ENCODE measurements around the gene METTL4.

METTL4 gene

GRCh38 chr18:2588666-2589344, 17.5 kb upstream of the METTL4 start:
- H3K27ac ChIP-seq (ENCODE audit: low read depth, low read length): no peak overlapping the region
- H3K4me1 ChIP-seq (ENCODE audit: insufficient read depth, low read length): no peaks in the 10 kb centered on the region
- no peaks in the 10 kb centered on the region for H3K9me3 ChIP-seq (ENCODE audit: low read length)
- H3K9ac ChIP-seq (ENCODE audit: low read length): no peak overlapping the region
- H3K27me3 ChIP-seq (ENCODE audit: control insufficient read depth in 1 of 2, insufficient read depth in 2 of 2, low read length in 2 of 2): no peaks in the 10 kb centered on the region
- no peaks in the 10 kb centered on the region for H3K36me3 ChIP-seq (ENCODE audit: insufficient read depth, low read length)
- H3K4me3 ChIP-seq (ENCODE audit: low read depth in 1 of 2, low read length in 2 of 2): no peak overlapping the region

GRCh38 chr18:2587788-2588187, 16.5 kb upstream of the METTL4 start:
- Histone ChIP-seq H3K4me1 (ENCODE audit: insufficient read depth, low read length) (no peaks in the 10 kb centered on the region), H3K27ac (ENCODE audit: low read depth, low read length) (no peak overlapping the region), H3K27me3 (ENCODE audit: control insufficient read depth in 1 of 2, insufficient read depth in 2 of 2, low read length in 2 of 2) (no peaks in the 10 kb centered on the region), H3K4me3 (ENCODE audit: low read depth in 1 of 2, low read length in 2 of 2) (no peak overlapping the region), H3K9ac (ENCODE audit: low read length) (no peak overlapping the region), H3K9me3 (ENCODE audit: low read length) (no peaks in the 10 kb centered on the region), H3K36me3 (ENCODE audit: insufficient read depth, low read length) (no peaks in the 10 kb centered on the region)

DNA sequence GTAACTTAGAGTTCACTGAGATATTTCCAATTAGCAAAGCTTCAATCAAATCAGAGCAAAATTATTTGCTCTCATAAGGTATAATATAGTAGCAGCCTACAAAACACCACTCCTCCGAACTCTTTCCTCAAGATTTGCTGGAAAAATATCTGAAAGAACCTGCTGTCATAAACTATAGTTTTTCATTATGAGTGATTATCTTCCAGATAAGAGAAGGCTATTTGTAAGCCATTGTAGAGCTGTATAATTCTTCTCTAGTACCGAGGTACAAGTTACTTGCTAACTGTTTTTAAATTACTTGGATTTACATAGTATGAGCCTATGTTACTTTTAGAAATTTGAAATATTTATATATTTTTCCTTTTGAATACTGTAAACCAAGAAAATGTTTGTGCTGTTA, 2.1 kb upstream of the METTL4 start:
- Histone ChIP-seq H3K4me1 (ENCODE audit: insufficient read depth, low read length) (peaks cover 13% of the 10 kb centered on the region), H3K9ac (ENCODE audit: low read length) (no peak overlapping the region), H3K27me3 (ENCODE audit: control insufficient read depth in 1 of 2, insufficient read depth in 2 of 2, low read length in 2 of 2) (no peaks in the 10 kb centered on the region), H3K27ac (ENCODE audit: low read depth, low read length) (no peak overlapping the region), H3K4me3 (ENCODE audit: low read depth in 1 of 2, low read length in 2 of 2) (no peak overlapping the region), H3K9me3 (ENCODE audit: low read length) (no peaks in the 10 kb centered on the region), H3K36me3 (ENCODE audit: insufficient read depth, low read length) (no peaks in the 10 kb centered on the region)

GRCh38 chr18:2572892-2573291, 1.6 kb upstream of the METTL4 start:
- H3K4me1 ChIP-seq (ENCODE audit: insufficient read depth, low read length): peaks cover 13% of the 10 kb centered on the region
- no peak overlapping the region for H3K4me3 ChIP-seq (ENCODE audit: low read depth in 1 of 2, low read length in 2 of 2)
- no peaks in the 10 kb centered on the region for H3K27me3 ChIP-seq (ENCODE audit: control insufficient read depth in 1 of 2, insufficient read depth in 2 of 2, low read length in 2 of 2)
- no peak overlapping the region for H3K9ac ChIP-seq (ENCODE audit: low read length)
- no peaks in the 10 kb centered on the region for H3K36me3 ChIP-seq (ENCODE audit: insufficient read depth, low read length)
- H3K27ac ChIP-seq (ENCODE audit: low read depth, low read length): no peak overlapping the region
- H3K9me3 ChIP-seq (ENCODE audit: low read length): no peaks in the 10 kb centered on the region

GRCh38 chr18:2572171-2572569, 865 bp upstream of the METTL4 start:
- H3K9me3 ChIP-seq (ENCODE audit: low read length): no peaks in the 10 kb centered on the region
- no peaks in the 10 kb centered on the region for H3K27me3 ChIP-seq (ENCODE audit: control insufficient read depth in 1 of 2, insufficient read depth in 2 of 2, low read length in 2 of 2)
- H3K9ac ChIP-seq (ENCODE audit: low read length): no peak overlapping the region
- H3K36me3 ChIP-seq (ENCODE audit: insufficient read depth, low read length): no peaks in the 10 kb centered on the region
- no peak overlapping the region for H3K4me3 ChIP-seq (ENCODE audit: low read depth in 1 of 2, low read length in 2 of 2)
- no peak overlapping the region for H3K27ac ChIP-seq (ENCODE audit: low read depth, low read length)
- peaks cover 13% of the 10 kb centered on the region for H3K4me1 ChIP-seq (ENCODE audit: insufficient read depth, low read length)

- H3K36me3 ChIP-seq (ENCODE audit: insufficient read depth, low read length): no peaks in the 10 kb centered on the region
- H3K4me3 ChIP-seq (ENCODE audit: low read depth in 1 of 2, low read length in 2 of 2): peak overlapping the region; percentile 72 to 94
- H3K27ac ChIP-seq (ENCODE audit: low read depth, low read length): peak overlapping the region; percentile 68
- peak overlapping the region; percentile 91 for H3K9ac ChIP-seq (ENCODE audit: low read length)
- no peaks in the 10 kb centered on the region for H3K27me3 ChIP-seq (ENCODE audit: control insufficient read depth in 1 of 2, insufficient read depth in 2 of 2, low read length in 2 of 2)
- H3K9me3 ChIP-seq (ENCODE audit: low read length): no peaks in the 10 kb centered on the region
- peaks cover 13% of the 10 kb centered on the region for H3K4me1 ChIP-seq (ENCODE audit: insufficient read depth, low read length)
Observed at GRCh38 chr18:2570772-2571199, 519 bp downstream of the METTL4 start.

DNA sequence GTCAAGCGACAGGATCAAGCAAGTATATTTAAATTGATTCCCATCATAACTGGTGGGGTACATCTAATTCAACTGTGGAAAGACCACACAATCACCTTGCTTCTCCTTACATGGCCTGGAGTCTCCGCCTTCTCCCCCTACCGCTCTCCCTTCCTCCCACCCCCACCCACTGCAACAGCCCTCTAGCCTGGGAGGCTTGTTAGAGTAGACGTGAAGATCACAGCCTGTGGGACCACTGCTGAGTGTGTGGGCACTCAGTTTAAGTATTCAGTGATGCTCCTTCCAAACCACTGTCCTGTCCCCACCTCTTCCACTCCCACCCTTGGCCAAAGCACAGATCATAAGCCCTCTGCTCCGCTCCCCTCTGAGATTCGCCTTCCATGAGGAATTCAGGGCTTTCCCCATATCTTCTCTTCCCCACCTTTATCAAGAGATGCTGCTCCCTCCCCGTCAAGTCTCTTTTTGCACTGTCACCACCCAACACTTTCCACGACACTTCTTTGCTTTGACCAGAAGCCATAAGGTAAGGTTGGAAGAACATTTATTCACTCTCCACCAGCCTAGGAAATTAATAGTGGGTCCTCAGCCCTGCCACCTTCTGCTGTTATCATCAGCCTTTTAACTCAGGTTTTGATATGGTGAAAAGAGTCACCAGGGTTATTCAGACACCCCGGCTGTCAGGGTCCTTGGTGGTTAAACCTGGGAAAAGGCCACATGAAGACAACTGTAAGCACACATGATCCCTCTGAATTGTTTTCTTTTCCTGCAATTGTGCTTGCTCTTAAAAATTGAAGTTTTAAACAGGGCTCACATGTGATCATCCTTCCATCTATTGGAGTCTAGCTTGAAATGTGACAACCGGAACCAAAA, 1.7 kb downstream of the METTL4 start:
- H3K27ac ChIP-seq (ENCODE audit: low read depth, low read length): no peak overlapping the region
- peaks cover 13% of the 10 kb centered on the region for H3K4me1 ChIP-seq (ENCODE audit: insufficient read depth, low read length)
- no peaks in the 10 kb centered on the region for H3K9me3 ChIP-seq (ENCODE audit: low read length)
- H3K36me3 ChIP-seq (ENCODE audit: insufficient read depth, low read length): no peaks in the 10 kb centered on the region
- peak overlapping the region; percentile 91 for H3K9ac ChIP-seq (ENCODE audit: low read length)
- H3K4me3 ChIP-seq (ENCODE audit: low read depth in 1 of 2, low read length in 2 of 2): peak overlapping the region in 1 of 2 donors; percentile 94
- H3K27me3 ChIP-seq (ENCODE audit: control insufficient read depth in 1 of 2, insufficient read depth in 2 of 2, low read length in 2 of 2): no peaks in the 10 kb centered on the region

- H3K9ac ChIP-seq (ENCODE audit: low read length): no peak overlapping the region
- peaks cover 13% of the 10 kb centered on the region for H3K4me1 ChIP-seq (ENCODE audit: insufficient read depth, low read length)
- H3K27ac ChIP-seq (ENCODE audit: low read depth, low read length): no peak overlapping the region
- H3K36me3 ChIP-seq (ENCODE audit: insufficient read depth, low read length): no peaks in the 10 kb centered on the region
- no peak overlapping the region for H3K4me3 ChIP-seq (ENCODE audit: low read depth in 1 of 2, low read length in 2 of 2)
- H3K27me3 ChIP-seq (ENCODE audit: control insufficient read depth in 1 of 2, insufficient read depth in 2 of 2, low read length in 2 of 2): no peaks in the 10 kb centered on the region
- no peaks in the 10 kb centered on the region for H3K9me3 ChIP-seq (ENCODE audit: low read length)
Observed at GRCh38 chr18:2568605-2569004, 2.7 kb downstream of the METTL4 start.

DNA sequence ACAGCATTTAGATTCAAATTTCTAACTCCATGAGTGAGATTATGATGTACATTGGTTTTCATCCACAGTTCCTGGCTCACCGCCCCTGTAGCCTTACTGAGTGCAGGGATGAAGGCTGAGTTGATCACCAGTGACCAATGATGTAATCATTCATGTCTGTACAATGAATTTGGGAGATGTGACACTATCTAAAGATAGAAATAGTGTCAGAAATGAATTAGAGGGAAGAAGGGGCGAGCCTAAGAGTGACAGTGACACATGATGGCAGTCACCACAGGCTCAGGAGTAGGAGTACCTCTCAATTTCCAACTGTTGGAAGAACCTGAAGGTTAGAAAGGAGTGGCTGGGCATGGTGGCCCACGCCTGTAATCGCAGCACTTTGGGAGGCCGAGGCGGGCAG, 3.2 kb downstream of the METTL4 start:
- Histone ChIP-seq H3K9ac (ENCODE audit: low read length) (no peak overlapping the region), H3K27ac (ENCODE audit: low read depth, low read length) (no peak overlapping the region), H3K4me1 (ENCODE audit: insufficient read depth, low read length) (peaks cover 13% of the 10 kb centered on the region), H3K36me3 (ENCODE audit: insufficient read depth, low read length) (no peaks in the 10 kb centered on the region), H3K4me3 (ENCODE audit: low read depth in 1 of 2, low read length in 2 of 2) (no peak overlapping the region), H3K27me3 (ENCODE audit: control insufficient read depth in 1 of 2, insufficient read depth in 2 of 2, low read length in 2 of 2) (no peaks in the 10 kb centered on the region), H3K9me3 (ENCODE audit: low read length) (no peaks in the 10 kb centered on the region)

DNA sequence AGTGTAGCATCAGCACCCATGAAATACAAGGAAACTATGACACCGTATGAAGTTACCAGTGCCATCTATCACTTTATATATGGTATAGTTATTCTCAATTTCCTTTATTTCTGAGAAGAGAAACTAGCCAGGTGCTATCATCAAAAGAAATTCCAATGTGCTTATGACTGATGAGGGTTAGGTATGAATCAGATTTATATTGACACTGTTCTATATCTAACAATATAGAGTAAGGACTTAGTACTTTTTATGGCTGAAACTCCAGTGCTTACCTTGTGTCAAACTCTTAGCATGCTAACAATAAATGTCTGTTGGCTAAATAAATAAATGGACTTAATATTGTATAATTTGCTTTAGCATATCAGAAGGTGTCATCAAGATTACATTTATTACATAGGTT, 6.9 kb downstream of the METTL4 start:
- no peak overlapping the region for H3K9ac ChIP-seq (ENCODE audit: low read length)
- no peak overlapping the region for H3K27ac ChIP-seq (ENCODE audit: low read depth, low read length)
- no peaks in the 10 kb centered on the region for H3K36me3 ChIP-seq (ENCODE audit: insufficient read depth, low read length)
- H3K9me3 ChIP-seq (ENCODE audit: low read length): no peaks in the 10 kb centered on the region
- no peaks in the 10 kb centered on the region for H3K27me3 ChIP-seq (ENCODE audit: control insufficient read depth in 1 of 2, insufficient read depth in 2 of 2, low read length in 2 of 2)
- H3K4me1 ChIP-seq (ENCODE audit: insufficient read depth, low read length): no peaks in the 10 kb centered on the region
- no peak overlapping the region for H3K4me3 ChIP-seq (ENCODE audit: low read depth in 1 of 2, low read length in 2 of 2)

DNA sequence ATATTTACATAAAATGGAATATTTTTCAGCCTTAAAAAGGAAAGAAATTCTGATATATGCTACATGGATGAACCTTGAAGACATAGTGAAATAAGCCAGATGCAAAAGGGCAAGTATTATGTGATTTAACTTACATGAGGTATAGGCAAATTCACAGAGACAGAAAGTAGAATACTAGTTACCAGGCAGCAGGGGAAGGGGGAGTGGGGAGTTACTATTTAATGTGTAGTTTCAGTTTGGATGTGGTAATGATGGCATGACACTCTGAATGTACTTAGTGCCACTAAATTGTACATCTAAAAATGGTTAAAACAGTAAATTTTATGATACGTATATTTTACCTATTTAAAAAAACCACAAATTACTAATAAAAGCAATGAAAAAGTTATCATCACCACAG, 12.1 kb downstream of the METTL4 start:
- peaks cover 3% of the 10 kb centered on the region for H3K36me3 ChIP-seq (ENCODE audit: insufficient read depth, low read length)
- no peaks in the 10 kb centered on the region for H3K27me3 ChIP-seq (ENCODE audit: control insufficient read depth in 1 of 2, insufficient read depth in 2 of 2, low read length in 2 of 2)

More for the DNA sequence above, 12.1 kb downstream of the METTL4 start:
- Histone ChIP-seq H3K27ac (ENCODE audit: low read depth, low read length) (no peak overlapping the region), H3K4me1 (ENCODE audit: insufficient read depth, low read length) (no peaks in the 10 kb centered on the region), H3K9me3 (ENCODE audit: low read length) (no peaks in the 10 kb centered on the region), H3K4me3 (ENCODE audit: low read depth in 1 of 2, low read length in 2 of 2) (no peak overlapping the region), H3K9ac (ENCODE audit: low read length) (no peak overlapping the region)

Measured in muscle layer of colon (tissue), 2 donors.